AG04449 (cell line): ENCODE results near the gene FHIT.

Experiments used
- CTCF ChIA-PET: fragments of 350-600 bp; formaldehyde crosslinking; extraction: SDS; loops from one replicate; lab custom pipeline; 2021; ENCODE audit warnings: antibody characterized with exemption; lab: Yijun Ruan, JAX
- POLR2A ChIA-PET: fragments of 400-600, 350-600 bp; formaldehyde crosslinking; extraction: SDS; loops from one replicate; lab custom pipeline; 2020; ENCODE audit warnings: antibody characterized with exemption, inconsistent platforms; lab: Yijun Ruan, JAX
- DNase-seq: peaks from one replicate; pipeline ENCODE4 v3.0.0-alpha.2; 2010; ENCODE audit warnings: low read depth, low spot score
- H3K4me3 ChIP-seq: 2 replicates; pipeline ENCODE4 v1.5.1; 2011; ENCODE audit warnings: low read depth, mild to moderate bottlenecking, control low read depth, low read length
- CTCF ChIP-seq: IDR thresholded peaks from one replicate; pipeline ENCODE4 v1.5.1; 2011; ENCODE audit warnings: mild to moderate bottlenecking, moderate library complexity, low read length, control low read depth, inconsistent platforms; ENCODE audit not compliant: insufficient read depth; ENCODE audit errors: missing control alignments

The FHIT gene

DNA sequence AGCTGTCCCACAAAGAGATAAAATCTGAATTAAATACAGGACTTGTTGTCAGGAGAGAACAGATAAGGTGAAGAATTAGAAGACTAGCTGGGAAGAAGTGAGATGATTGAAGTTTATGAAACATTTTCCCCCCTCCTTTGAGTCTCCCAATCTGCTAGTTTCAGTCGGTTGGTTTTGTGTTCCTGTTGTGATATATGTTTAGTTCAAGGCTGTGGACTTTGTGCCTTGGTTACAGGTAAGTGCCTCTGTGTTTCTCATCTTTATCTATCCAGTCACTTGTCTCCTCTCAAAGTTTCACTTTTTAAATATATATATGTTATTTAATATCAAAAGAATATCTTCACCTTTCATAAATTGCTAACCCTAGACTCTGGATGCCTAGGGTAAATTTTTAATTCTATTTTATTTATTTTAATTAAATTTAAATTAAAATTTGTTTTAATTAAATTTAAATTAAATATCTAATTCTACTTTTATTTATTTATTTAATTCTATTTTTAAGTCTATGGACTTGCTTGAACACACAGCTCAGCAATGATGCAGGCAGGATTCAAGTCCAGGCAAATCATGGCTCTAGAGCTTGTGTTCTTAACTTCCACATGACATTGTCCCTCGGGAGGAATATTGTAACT is 190.0 kb downstream of the FHIT start:
- H3K4me3 ChIP-seq, result no peak overlapping the region
- no peak for DNase-seq
- no peak for TF ChIP-seq CTCF
- POLR2A ChIA-PET, result no interaction called here
- CTCF ChIA-PET, result no interaction called here

GRCh38 chr3:61060411-61060861 is 190.8 kb downstream of the FHIT start:
- DNase-seq, result no peak
- POLR2A ChIA-PET, result no interaction called here
- TF ChIP-seq CTCF, result no peak
- no peak overlapping the region for H3K4me3 ChIP-seq
- CTCF ChIA-PET, result no interaction called here

- H3K4me3 ChIP-seq, result no peak overlapping the region
- no peak for DNase-seq
- no peak for TF ChIP-seq CTCF
- CTCF ChIA-PET, result no interaction called here
- POLR2A ChIA-PET, result no interaction called here
Measured at GRCh38 chr3:61058836-61059235, 192.4 kb downstream of the FHIT start.

- TF ChIP-seq CTCF, result no peak
- POLR2A ChIA-PET, result no interaction called here
- no peak overlapping the region for H3K4me3 ChIP-seq
- CTCF ChIA-PET, result no interaction called here
- no peak for DNase-seq
Measured at GRCh38 chr3:61057464-61057863, 193.8 kb downstream of the FHIT start.

GRCh38 chr3:61055447-61055846 is 195.8 kb downstream of the FHIT start:
- no peak for TF ChIP-seq CTCF
- DNase-seq, result no peak
- ChIA-PET CTCF (no interaction called here), POLR2A (no interaction called here)
- H3K4me3 ChIP-seq, result no peak overlapping the region

DNA sequence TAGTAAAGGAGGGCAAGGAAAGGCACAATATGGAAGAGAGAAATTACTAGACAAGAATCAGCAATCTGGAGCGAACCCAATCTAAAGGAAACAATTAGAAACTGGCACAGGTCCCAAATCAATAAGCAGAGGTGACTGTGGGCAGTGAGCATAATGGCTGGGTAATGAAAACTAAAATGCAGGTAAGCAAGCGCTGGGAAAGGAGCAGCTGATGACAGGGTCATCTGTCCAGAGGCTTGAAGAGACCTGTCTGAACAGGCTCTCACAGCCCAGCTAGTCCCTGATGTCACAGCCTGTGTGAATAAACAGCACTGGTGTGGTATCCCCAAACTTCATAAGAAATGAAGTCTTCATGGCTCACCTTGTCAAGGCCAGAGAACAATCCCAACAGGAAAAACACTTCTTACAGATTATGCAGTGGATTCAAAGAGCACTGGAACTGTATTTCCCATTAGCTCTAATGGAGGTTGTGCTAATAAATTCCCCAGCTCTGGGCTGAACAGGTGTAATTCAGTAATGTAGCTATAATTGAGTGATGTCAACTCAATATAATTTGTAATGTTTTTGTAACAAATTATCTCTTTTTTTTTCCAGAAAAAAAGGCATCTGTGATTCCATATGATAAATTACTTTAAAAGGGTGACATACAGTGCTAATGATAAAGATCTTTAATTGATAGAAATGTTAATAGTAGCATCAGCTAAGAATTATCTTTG is 197.3 kb downstream of the FHIT start:
- POLR2A ChIA-PET, result no interaction called here
- CTCF ChIA-PET, result no interaction called here
- H3K4me3 ChIP-seq, result no peak overlapping the region
- TF ChIP-seq CTCF, result no peak
- DNase-seq, result no peak
